ENCODE data around the gene CD244.

DNA sequence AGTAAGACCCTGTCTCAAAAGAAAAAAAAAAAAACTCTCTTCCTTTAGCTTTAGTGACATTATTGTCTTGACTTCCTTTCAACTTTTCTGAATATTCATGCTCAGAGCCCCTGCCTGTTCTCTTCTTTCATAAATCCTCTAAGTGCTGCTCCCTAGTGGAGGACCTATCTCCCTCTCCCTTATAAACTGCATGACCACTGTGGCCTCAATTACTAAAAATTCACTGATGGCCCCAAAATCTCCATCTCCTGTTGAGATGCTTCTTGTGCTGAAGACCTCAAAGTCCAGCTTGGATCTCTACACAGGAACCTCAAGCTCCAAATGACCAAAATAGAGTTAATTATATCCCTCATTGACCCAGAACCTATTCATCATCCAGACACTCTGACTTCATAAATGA lies 14.5 kb upstream of the CD244 start:
- TF ChIP-seq CTCF (conservative IDR thresholded peaks at IDR 0.05 in 1 of 2, IDR thresholded peaks at IDR 0.05 in 1 of 2; ENCODE audit: extremely low read depth in 1 of 2, insufficient read depth in 1 of 2, low read depth in 1 of 2, low read length in 2 of 2) (no peak), EZH2 (IDR thresholded peaks at IDR 0.05; ENCODE audit: borderline replicate concordance, low read length) (no peak)
